SK-N-SH treated with all-trans-retinoic acid at 6 μM for 48 hours (cell line): ENCODE measurements around the gene MAP2.

Experiments
- ARNTL ChIP-seq: fragments of 450-650 bp; formaldehyde crosslinking; IDR thresholded peaks from 2 replicates; pipeline ENCODE4 v1.5.0; 2020; ENCODE audit warnings: low read depth, mild to moderate bottlenecking, moderate library complexity, borderline replicate concordance
- BACH2 ChIP-seq: fragments of 250-450 bp; sonication (Bioruptor Pico); IDR thresholded peaks from 2 replicates; pipeline ENCODE4 v1.9.0; 2021; ENCODE audit warnings: mild to moderate bottlenecking, borderline replicate concordance
- ESRRG ChIP-seq: fragments of 250-450 bp; sonication (Bioruptor Pico); IDR thresholded peaks from 2 replicates; pipeline ENCODE4 v1.6.1; 2021; ENCODE audit warnings: mild to moderate bottlenecking
- GLIS3 ChIP-seq: fragments of 250-450 bp; sonication (Bioruptor Pico); IDR thresholded peaks from 2 replicates; pipeline ENCODE4 v1.5.0; 2020; ENCODE audit warnings: mild to moderate bottlenecking, moderate library complexity
- PPARA ChIP-seq: fragments of 250-450 bp; sonication (Bioruptor Pico); IDR thresholded peaks from 2 replicates; pipeline ENCODE4 v1.5.0; 2020; ENCODE audit warnings: mild to moderate bottlenecking, borderline replicate concordance
- RARB ChIP-seq: fragments of 250-450 bp; sonication (Bioruptor Pico); IDR thresholded peaks from 2 replicates; pipeline ENCODE4 v1.8.0; 2021; ENCODE audit warnings: mild to moderate bottlenecking, moderate library complexity
- TOX ChIP-seq: fragments of 250-450 bp; sonication (Bioruptor Pico); IDR thresholded peaks from 2 replicates; pipeline ENCODE4 v1.8.0; 2021; ENCODE audit warnings: mild to moderate bottlenecking, moderate library complexity, borderline replicate concordance
- ZFP30 ChIP-seq: fragments of 450-650 bp; formaldehyde crosslinking; IDR thresholded peaks from 2 replicates; pipeline ENCODE4 v1.5.0; 2022; ENCODE audit warnings: mild to moderate bottlenecking, moderate library complexity
- ZNF565 ChIP-seq: fragments of 450-650 bp; formaldehyde crosslinking; conservative IDR thresholded peaks from 2 replicates; pipeline ENCODE4 v1.5.0; 2020; ENCODE audit warnings: low read depth, mild to moderate bottlenecking, moderate library complexity
- ZNF70 ChIP-seq: fragments of 450-650 bp; formaldehyde crosslinking; IDR thresholded peaks from 2 replicates; pipeline ENCODE4 v1.5.0; 2020; ENCODE audit warnings: mild to moderate bottlenecking, moderate library complexity
- ZNF8 ChIP-seq: fragments of 450-650 bp; formaldehyde crosslinking; IDR thresholded peaks from 2 replicates; pipeline ENCODE4 v1.5.0; 2020; ENCODE audit warnings: mild to moderate bottlenecking, moderate library complexity
- TF ChIP-seq, protein P1 (sequence below): fragments of 250-450 bp; sonication (Bioruptor Pico); IDR thresholded peaks from 2 replicates; pipeline ENCODE4 v1.8.0; 2020; ENCODE audit warnings: mild to moderate bottlenecking, moderate library complexity, borderline replicate concordance
- TF ChIP-seq, protein P2 (sequence below): fragments of 250-450 bp; sonication (Bioruptor Pico); IDR thresholded peaks from 2 replicates; pipeline ENCODE4 v1.8.0; 2021; ENCODE audit warnings: low read depth, mild to moderate bottlenecking, moderate library complexity, borderline replicate concordance
- TF ChIP-seq, protein P3 (sequence below): fragments of 250-450 bp; sonication (Bioruptor Pico); IDR thresholded peaks from 2 replicates; pipeline ENCODE4 v1.5.1; 2020; ENCODE audit warnings: low read depth, mild to moderate bottlenecking, moderate library complexity

DNA sequence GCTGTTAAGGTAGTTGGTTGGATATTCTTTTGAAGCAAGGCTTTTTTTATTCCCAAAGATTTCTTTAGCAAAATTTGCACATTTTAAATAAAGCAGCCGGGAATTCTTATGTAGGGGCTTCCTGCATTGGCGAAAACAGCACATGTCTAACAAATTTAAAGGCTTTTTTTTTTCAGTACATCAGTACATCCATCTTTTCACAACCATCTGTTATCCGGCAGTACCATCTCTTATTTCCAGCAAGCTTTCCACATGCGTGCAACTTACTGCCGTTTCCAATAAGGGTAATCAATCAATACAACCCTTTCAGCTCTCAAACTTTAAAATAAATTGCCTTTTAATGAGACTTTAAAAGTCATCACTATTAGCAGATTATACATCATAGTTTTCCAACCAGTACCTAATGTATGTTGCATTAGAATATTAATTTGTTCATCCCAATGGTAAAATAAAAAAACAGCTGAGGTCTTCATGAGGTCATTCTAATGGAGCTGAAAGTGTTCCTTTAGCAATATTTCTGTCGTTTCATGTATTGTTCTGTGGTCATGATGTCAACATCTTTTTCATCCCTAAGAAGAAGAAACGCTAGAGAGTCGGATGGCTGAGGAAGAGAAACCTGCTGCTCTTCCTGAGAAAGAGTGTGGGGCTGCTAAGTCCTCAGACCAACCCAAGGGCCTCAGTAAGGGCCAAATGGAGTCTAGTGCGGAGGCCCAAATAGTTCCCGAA is 266.3 kb downstream of the MAP2 start:
- TF ChIP-seq, protein P1, sequence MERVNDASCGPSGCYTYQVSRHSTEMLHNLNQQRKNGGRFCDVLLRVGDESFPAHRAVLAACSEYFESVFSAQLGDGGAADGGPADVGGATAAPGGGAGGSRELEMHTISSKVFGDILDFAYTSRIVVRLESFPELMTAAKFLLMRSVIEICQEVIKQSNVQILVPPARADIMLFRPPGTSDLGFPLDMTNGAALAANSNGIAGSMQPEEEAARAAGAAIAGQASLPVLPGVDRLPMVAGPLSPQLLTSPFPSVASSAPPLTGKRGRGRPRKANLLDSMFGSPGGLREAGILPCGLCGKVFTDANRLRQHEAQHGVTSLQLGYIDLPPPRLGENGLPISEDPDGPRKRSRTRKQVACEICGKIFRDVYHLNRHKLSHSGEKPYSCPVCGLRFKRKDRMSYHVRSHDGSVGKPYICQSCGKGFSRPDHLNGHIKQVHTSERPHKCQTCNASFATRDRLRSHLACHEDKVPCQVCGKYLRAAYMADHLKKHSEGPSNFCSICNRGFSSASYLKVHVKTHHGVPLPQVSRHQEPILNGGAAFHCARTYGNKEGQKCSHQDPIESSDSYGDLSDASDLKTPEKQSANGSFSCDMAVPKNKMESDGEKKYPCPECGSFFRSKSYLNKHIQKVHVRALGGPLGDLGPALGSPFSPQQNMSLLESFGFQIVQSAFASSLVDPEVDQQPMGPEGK (CRISPR knock-in tag): no peak
- TF ChIP-seq ARNTL (CRISPR knock-in tag) (no peak), PPARA (CRISPR knock-in tag) (no peak), GLIS3 (CRISPR knock-in tag) (no peak), ZFP30 (CRISPR knock-in tag) (no peak), RARB (no peak), ZNF565 (no peak), ESRRG (CRISPR knock-in tag) (no peak), ZNF8 (no peak), BACH2 (CRISPR knock-in tag) (no peak), TOX (CRISPR knock-in tag) (no peak), ZNF70 (CRISPR knock-in tag) (no peak)
- TF ChIP-seq, protein P2, sequence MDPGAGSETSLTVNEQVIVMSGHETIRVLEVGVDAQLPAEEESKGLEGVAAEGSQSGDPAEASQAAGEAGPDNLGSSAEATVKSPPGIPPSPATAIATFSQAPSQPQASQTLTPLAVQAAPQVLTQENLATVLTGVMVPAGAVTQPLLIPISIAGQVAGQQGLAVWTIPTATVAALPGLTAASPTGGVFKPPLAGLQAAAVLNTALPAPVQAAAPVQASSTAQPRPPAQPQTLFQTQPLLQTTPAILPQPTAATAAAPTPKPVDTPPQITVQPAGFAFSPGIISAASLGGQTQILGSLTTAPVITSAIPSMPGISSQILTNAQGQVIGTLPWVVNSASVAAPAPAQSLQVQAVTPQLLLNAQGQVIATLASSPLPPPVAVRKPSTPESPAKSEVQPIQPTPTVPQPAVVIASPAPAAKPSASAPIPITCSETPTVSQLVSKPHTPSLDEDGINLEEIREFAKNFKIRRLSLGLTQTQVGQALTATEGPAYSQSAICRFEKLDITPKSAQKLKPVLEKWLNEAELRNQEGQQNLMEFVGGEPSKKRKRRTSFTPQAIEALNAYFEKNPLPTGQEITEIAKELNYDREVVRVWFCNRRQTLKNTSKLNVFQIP (CRISPR knock-in tag): no peak
- TF ChIP-seq, protein P3, sequence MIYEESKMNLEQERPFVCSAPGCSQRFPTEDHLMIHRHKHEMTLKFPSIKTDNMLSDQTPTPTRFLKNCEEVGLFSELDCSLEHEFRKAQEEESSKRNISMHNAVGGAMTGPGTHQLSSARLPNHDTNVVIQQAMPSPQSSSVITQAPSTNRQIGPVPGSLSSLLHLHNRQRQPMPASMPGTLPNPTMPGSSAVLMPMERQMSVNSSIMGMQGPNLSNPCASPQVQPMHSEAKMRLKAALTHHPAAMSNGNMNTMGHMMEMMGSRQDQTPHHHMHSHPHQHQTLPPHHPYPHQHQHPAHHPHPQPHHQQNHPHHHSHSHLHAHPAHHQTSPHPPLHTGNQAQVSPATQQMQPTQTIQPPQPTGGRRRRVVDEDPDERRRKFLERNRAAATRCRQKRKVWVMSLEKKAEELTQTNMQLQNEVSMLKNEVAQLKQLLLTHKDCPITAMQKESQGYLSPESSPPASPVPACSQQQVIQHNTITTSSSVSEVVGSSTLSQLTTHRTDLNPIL (CRISPR knock-in tag): no peak
